Measurements from ENCODE around the gene ROBO1.

The ROBO1 gene

GRCh38 chr3:79586232-79586631 is 181.6 kb downstream of the ROBO1 start:
- no peak for DNase-seq (ENCODE audit: low read depth)
- in situ Hi-C loops (cut with HindIII; ENCODE audit: low sequenced_read_pairs): no loop called here
- no peak for TF ChIP-seq CTCF (IDR thresholded peaks at IDR 0.05; ENCODE audit: low read depth, low read length, missing control alignments)
- no peak overlapping the region for H3K4me3 ChIP-seq (ENCODE audit: low read depth, low read length)

- in situ Hi-C loops (cut with HindIII; ENCODE audit: low sequenced_read_pairs): no loop called here
Measured at GRCh38 chr3:79572930-79573329, 194.9 kb downstream of the ROBO1 start.

GRCh38 chr3:79568938-79569337 is 198.9 kb downstream of the ROBO1 start:
- TF ChIP-seq CTCF (IDR thresholded peaks at IDR 0.05; ENCODE audit: low read depth, low read length, missing control alignments): no peak
- in situ Hi-C loops (cut with HindIII; ENCODE audit: low sequenced_read_pairs): no loop called here

More at GRCh38 chr3:79572930-79573329, 194.9 kb downstream of the ROBO1 start:
- TF ChIP-seq CTCF (IDR thresholded peaks at IDR 0.05; ENCODE audit: low read depth, low read length, missing control alignments): no peak
- no peak overlapping the region for H3K4me3 ChIP-seq (ENCODE audit: low read depth, low read length)
- DNase-seq (ENCODE audit: low read depth): no peak

GRCh38 chr3:79564192-79564591 is 203.6 kb downstream of the ROBO1 start:
- H3K4me3 ChIP-seq (ENCODE audit: low read depth, low read length): no peak overlapping the region
- DNase-seq (ENCODE audit: low read depth): no peak
- TF ChIP-seq CTCF (IDR thresholded peaks at IDR 0.05; ENCODE audit: low read depth, low read length, missing control alignments): no peak
- in situ Hi-C loops (cut with HindIII; ENCODE audit: low sequenced_read_pairs): no loop called here

More at GRCh38 chr3:79568938-79569337, 198.9 kb downstream of the ROBO1 start:
- DNase-seq (ENCODE audit: low read depth): no peak
- H3K4me3 ChIP-seq (ENCODE audit: low read depth, low read length): no peak overlapping the region

- in situ Hi-C loops (cut with HindIII; ENCODE audit: low sequenced_read_pairs): no loop called here
- TF ChIP-seq CTCF (IDR thresholded peaks at IDR 0.05; ENCODE audit: low read depth, low read length, missing control alignments): no peak
- DNase-seq (ENCODE audit: low read depth): no peak
- H3K4me3 ChIP-seq (ENCODE audit: low read depth, low read length): no peak overlapping the region
Measured at GRCh38 chr3:79560698-79561097, 207.1 kb downstream of the ROBO1 start.

- TF ChIP-seq CTCF (IDR thresholded peaks at IDR 0.05; ENCODE audit: low read depth, low read length, missing control alignments): no peak
- in situ Hi-C loops (cut with HindIII; ENCODE audit: low sequenced_read_pairs): no loop called here
- no peak for DNase-seq (ENCODE audit: low read depth)
- no peak overlapping the region for H3K4me3 ChIP-seq (ENCODE audit: low read depth, low read length)
Measured at GRCh38 chr3:79558943-79559342, 208.9 kb downstream of the ROBO1 start.

- in situ Hi-C loops (cut with HindIII; ENCODE audit: low sequenced_read_pairs): no loop called here
- DNase-seq (ENCODE audit: low read depth): no peak
- no peak for TF ChIP-seq CTCF (IDR thresholded peaks at IDR 0.05; ENCODE audit: low read depth, low read length, missing control alignments)
Measured at GRCh38 chr3:79555655-79556054, 212.1 kb downstream of the ROBO1 start.

More at GRCh38 chr3:79555655-79556054, 212.1 kb downstream of the ROBO1 start:
- H3K4me3 ChIP-seq (ENCODE audit: low read depth, low read length): no peak overlapping the region
